GM12872 (cell line): ENCODE data around the gene JAG2.

Experiments used
- CTCF ChIP-seq: IDR thresholded peaks from 3 replicates; pipeline ENCODE4 v1.5.1; 2011; ENCODE audit warnings: low read depth, mild to moderate bottlenecking, low read length, moderate library complexity; ENCODE audit not compliant: insufficient read depth

The JAG2 gene

GRCh38 chr14:105187116-105187515 is 18.5 kb upstream of the JAG2 start:
- TF ChIP-seq CTCF: no peak

- no peak for TF ChIP-seq CTCF
These were observed 17.4 kb upstream of the JAG2 start for GRCh38 chr14:105185973-105186372.

GRCh38 chr14:105185001-105185400 is 16.4 kb upstream of the JAG2 start:
- no peak for TF ChIP-seq CTCF

- no peak for TF ChIP-seq CTCF
These were observed 15.9 kb upstream of the JAG2 start for GRCh38 chr14:105184461-105184860.

GRCh38 chr14:105182296-105183020 is 13.9 kb upstream of the JAG2 start:
- no peak for TF ChIP-seq CTCF

- no peak for TF ChIP-seq CTCF
These were observed 13.1 kb upstream of the JAG2 start for GRCh38 chr14:105181549-105182295.

- TF ChIP-seq CTCF: no peak
These were observed 12.3 kb upstream of the JAG2 start, which contains the start of gene NUDT14 for GRCh38 chr14:105180592-105181548. NUDT14 (minus strand) TSS chr14:105181312; CDS start chr14:105181209, 103 bp downstream.
